Astrocyte (in vitro differentiated cells and primary cell): ENCODE measurements around the gene SS18.

ENCODE experiments used
- CTCF ChIP-seq: IDR thresholded peaks from 2 replicates; pipeline ENCODE4 v1.5.1; 2011; ENCODE audit warnings: low read depth, mild to moderate bottlenecking, inconsistent platforms, low read length, moderate library complexity; ENCODE audit not compliant: insufficient read depth
- EZH2 ChIP-seq: IDR thresholded peaks from 2 replicates; pipeline ENCODE4 v1.6.1; 2012; ENCODE audit warnings: mild to moderate bottlenecking, low read length, inconsistent platforms; ENCODE audit not compliant: insufficient read depth

GRCh38 chr18:26021061-26021754, 69.2 kb downstream of the SS18 start:
- TF ChIP-seq CTCF (no peak), EZH2 (no peak)
